Activated CD8-positive, alpha-beta memory T cell treated with anti-CD3 and anti-CD28 coated beads, Interleukin-2, amount 50 U/mL, for 4 hours (primary cell): ENCODE results near the gene FOXC1.

Experiments used
- DNase-seq: peaks from one replicate; pipeline ENCODE4 v3.0.0-alpha.2; 2020

Gene FOXC1

GRCh38 chr6:1600063-1600763 lies 9.5 kb upstream of the FOXC1 start:
- DNase-seq = no peak

GRCh38 chr6:1600764-1601157 lies 9.0 kb upstream of the FOXC1 start:
- DNase-seq = no peak

DNA sequence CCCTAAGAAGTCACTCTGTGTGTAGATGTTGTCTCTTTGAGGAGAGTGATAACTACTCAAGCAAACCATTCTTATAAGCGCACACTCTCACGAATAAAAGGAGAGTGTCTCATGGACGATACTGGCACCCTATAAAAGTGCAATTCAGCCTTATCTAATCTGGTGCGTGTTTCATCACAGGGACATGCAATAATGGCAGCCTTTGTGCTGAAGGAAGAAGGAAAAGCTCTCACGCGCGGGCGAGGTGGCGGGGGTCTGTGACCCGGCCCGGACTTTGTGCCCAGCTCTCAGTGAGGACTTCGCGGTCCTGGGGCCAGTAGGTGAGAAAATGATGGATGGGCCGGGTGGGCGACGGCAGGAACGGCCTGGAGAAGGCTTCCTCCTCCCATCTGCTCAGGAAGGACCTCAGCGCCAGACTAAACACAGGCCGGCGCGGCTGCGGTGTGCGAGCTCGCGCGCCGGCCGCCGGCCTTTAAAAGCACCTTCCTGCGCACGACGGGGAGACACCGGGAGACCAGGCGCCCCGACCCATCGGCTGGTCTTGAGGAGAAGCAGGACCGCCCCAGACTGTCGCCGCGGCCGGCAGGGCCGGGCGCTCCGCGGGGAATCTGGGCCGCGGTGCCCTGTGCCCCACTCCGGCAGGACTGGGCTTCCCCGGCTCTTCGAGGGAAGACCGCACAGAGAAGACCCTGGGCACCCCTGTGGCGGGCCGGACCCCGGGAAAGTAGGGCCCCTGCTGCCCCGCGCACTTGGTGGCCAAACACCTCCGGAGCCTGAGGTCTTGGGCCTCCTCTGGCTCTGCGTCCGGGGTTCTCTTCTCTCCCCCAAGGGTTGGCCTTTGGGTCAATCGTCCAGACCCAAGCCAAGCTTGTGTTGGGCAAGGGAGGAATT lies 8.3 kb upstream of the FOXC1 start:
- no peak for DNase-seq

GRCh38 chr6:1602049-1602713 lies 7.5 kb upstream of the FOXC1 start:
- DNase-seq = no peak

DNA sequence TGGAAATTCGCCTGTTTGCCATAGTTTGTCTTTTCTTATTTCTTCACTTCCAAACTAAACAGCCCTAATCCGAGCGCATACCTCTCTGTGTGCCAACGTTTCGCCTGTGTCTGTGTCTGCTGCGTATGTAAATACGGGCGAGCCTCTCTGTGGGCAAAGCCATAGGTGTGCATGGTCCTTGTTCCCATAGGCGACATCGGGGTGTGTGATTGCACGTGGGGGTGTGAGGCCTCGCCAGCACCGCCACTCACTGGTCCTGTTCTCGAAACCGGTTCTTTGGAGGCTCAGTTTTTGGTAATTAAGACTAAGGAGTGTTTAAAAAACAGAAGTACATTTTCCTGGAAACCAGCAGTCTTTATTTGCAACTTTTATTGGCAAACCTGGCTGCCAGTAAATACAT lies 6.0 kb upstream of the FOXC1 start:
- DNase-seq = no peak

- DNase-seq = peak; percentile 71
Observed at GRCh38 chr6:1604158-1605003, 5.3 kb upstream of the FOXC1 start.

- no peak for DNase-seq
Observed at GRCh38 chr6:1605004-1605892, 4.5 kb upstream of the FOXC1 start.

GRCh38 chr6:1605893-1606779 lies 3.6 kb upstream of the FOXC1 start:
- no peak for DNase-seq

- no peak for DNase-seq
Observed at GRCh38 chr6:1606780-1607515, 2.8 kb upstream of the FOXC1 start.

- no peak for DNase-seq
Observed at GRCh38 chr6:1607516-1608221, 2.0 kb upstream of the FOXC1 start.

DNA sequence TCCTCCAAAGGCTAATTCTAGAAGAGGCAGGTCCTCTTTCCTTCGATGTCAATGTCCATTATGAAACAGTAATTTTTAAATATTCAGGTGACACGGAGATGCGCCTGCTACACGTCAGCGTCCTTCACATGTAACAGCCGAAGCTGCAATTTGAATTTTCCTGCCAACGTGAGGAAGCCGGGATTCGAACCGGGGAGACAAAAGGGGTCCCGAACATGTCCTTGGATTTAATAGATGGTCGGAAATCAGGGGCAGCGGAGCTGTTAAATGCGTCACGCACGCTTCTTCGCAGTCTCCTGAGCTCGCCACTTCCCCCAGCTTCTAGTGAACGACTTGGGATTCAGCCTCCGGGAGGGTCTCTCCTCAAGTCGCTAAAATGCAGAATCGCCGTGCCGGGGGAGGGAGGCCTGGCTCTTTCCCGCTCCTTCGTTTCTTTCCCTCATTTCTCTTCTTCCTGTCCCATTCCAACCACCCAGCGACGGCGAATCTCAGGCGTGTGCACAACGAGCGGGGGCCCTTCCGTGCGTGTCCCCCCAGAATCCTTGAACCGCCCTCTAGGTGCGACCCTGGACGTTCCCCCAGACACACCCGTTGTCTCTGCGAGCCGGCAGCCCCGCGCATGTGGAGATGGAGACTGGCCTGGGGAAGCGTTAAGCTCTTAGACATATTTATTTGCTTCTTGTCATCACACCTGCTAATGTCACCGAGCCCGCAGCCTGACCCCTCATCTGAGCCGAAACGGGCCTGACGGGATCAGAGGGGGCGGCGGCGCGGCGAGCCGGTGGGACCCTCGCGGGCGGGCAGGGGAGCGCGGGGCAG lies 1.3 kb upstream of the FOXC1 start:
- no peak for DNase-seq

DNA sequence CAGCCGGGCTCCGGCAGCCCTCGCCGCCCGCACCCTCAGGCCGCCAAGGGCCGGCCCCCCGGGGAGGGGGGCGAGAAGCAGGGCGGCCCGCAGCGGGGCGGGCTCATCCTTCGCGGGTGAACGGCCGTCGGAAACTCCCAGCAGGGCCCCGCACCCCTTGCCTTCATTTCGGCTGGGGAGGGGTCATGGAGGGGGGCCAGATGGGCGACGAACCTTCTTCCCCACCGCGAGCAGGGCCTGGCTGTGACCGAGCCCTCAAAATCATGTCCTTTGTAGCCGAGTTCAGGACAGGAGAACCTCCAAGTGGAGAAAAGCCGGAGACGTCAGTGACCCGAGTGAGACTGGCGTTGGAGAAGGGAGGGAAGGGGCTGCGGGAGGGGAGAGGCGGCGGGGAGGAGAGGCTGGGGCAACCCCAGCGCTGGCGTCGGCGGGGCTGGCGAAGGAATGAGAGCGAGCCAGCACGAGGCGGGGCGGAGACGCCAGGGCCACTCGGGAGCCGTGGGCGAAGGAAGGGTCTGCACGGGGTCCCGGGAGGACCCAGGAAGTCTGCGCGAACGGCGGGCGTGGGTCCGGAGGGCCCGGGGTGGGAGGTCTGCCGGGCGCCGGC lies 571 bp upstream of the FOXC1 start:
- DNase-seq = no peak

DNA sequence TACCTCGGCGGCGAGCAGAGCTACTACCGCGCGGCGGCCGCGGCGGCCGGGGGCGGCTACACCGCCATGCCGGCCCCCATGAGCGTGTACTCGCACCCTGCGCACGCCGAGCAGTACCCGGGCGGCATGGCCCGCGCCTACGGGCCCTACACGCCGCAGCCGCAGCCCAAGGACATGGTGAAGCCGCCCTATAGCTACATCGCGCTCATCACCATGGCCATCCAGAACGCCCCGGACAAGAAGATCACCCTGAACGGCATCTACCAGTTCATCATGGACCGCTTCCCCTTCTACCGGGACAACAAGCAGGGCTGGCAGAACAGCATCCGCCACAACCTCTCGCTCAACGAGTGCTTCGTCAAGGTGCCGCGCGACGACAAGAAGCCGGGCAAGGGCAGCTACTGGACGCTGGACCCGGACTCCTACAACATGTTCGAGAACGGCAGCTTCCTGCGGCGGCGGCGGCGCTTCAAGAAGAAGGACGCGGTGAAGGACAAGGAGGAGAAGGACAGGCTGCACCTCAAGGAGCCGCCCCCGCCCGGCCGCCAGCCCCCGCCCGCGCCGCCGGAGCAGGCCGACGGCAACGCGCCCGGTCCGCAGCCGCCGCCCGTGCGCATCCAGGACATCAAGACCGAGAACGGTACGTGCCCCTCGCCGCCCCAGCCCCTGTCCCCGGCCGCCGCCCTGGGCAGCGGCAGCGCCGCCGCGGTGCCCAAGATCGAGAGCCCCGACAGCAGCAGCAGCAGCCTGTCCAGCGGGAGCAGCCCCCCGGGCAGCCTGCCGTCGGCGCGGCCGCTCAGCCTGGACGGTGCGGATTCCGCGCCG lies 994 bp downstream of the FOXC1 start:
- DNase-seq = no peak

GRCh38 chr6:1611322-1611571 lies 1.5 kb downstream of the FOXC1 start:
- DNase-seq = no peak

GRCh38 chr6:1611572-1612298 lies 2.0 kb downstream of the FOXC1 start:
- no peak for DNase-seq

DNA sequence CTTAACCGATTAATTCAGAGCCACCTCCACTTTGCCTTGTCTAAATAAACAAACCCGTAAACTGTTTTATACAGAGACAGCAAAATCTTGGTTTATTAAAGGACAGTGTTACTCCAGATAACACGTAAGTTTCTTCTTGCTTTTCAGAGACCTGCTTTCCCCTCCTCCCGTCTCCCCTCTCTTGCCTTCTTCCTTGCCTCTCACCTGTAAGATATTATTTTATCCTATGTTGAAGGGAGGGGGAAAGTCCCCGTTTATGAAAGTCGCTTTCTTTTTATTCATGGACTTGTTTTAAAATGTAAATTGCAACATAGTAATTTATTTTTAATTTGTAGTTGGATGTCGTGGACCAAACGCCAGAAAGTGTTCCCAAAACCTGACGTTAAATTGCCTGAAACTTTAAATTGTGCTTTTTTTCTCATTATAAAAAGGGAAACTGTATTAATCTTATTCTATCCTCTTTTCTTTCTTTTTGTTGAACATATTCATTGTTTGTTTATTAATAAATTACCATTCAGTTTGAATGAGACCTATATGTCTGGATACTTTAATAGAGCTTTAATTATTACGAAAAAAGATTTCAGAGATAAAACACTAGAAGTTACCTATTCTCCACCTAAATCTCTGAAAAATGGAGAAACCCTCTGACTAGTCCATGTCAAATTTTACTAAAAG lies 2.7 kb downstream of the FOXC1 start:
- DNase-seq = no peak
